Activated B cell treated with CpG ODN at 0.5 μM for 24 hours (primary cell): ENCODE measurements around the gene CAPN15. TPM values are rescaled to one million over a fixed set of nuclear protein-coding genes. Genes with fewer than 3 reads are reported as not detected.

Experiments used
- ATAC-seq: fragments of 200-7000 bp; cut with Tn5 transposase; one replicate; pipeline ENCODE4 v1.10.0; 2021; ENCODE audit warnings: low read depth, mild to moderate bottlenecking, moderate library complexity
- CTCF ChIA-PET: fragments of 350-600 bp; sonication (Branson Sonifier 250); formaldehyde crosslinking; loops from one replicate; lab custom pipeline; 2021; ENCODE audit warnings: antibody characterized with exemption; lab: Charles Lee
- POLR2A ChIA-PET: fragments of 350-600 bp; sonication (Branson Sonifier 250); formaldehyde crosslinking; loops from one replicate; lab custom pipeline; 2021; ENCODE audit warnings: antibody characterized with exemption; lab: Charles Lee
- DNase-seq: peaks from one replicate; pipeline ENCODE4 v3.0.0; 2022
- H3K27ac Mint-ChIP-seq: one replicate; pipeline ENCODE4 v1.8.0; 2020; ENCODE audit warnings: mixed read lengths
- H3K27me3 Mint-ChIP-seq: one replicate; pipeline ENCODE4 v1.8.0; 2021; ENCODE audit warnings: mixed read lengths
- H3K36me3 Mint-ChIP-seq: one replicate; pipeline ENCODE4 v1.8.0; 2021; ENCODE audit warnings: low read depth, mixed read lengths
- H3K4me1 Mint-ChIP-seq: one replicate; pipeline ENCODE4 v1.8.0; 2021; ENCODE audit warnings: mixed read lengths
- H3K4me3 Mint-ChIP-seq: one replicate; pipeline ENCODE4 v1.8.0; 2020; ENCODE audit warnings: mild to moderate bottlenecking, mixed read lengths
- H3K9me3 Mint-ChIP-seq: one replicate; pipeline ENCODE4 v1.8.0; 2020; ENCODE audit warnings: mixed read lengths
- CTCF ChIP-seq: fragments of 200-600 bp; IDR thresholded peaks from one replicate; pipeline ENCODE4 v1.8.0; 2022; ENCODE audit warnings: antibody characterized with exemption, mild to moderate bottlenecking
- intact Hi-C: fragments of 100-400 bp; cut with micrococcal nuclease; formaldehyde crosslinking; loops from one replicate; pipeline ENCODE4 v1.15.1; 2024
- total RNA-seq: library from RNA; stranded (reverse); gene quantifications from 2 replicates; pipeline ENCODE4 v1.2.3, GENCODE V29; 2022

The CAPN15 gene
- total RNA-seq, 1 donor from 2014 or later, result 95.1 TPM

- intact Hi-C loops, result loop anchor here (5.0 kb wide), 1 partner anchor 183 kb away; the partner anchor contains the start of gene DECR2
- Mint-ChIP-seq H3K27ac (no peak overlapping the region), H3K27me3 (no peaks in the 10 kb centered on the region), H3K4me1 (peaks cover 14% of the 10 kb centered on the region), H3K36me3 (peaks cover 7% of the 10 kb centered on the region), H3K4me3 (no peak overlapping the region), H3K9me3 (no peaks in the 10 kb centered on the region)
- no peak for TF ChIP-seq CTCF
- no peak for ATAC-seq
- POLR2A ChIA-PET, result no interaction called here
- CTCF ChIA-PET, result no interaction called here
- no peak for DNase-seq
Observed at GRCh38 chr16:585351-585750, 57.8 kb downstream of the CAPN15 start.

GRCh38 chr16:586047-586644 is 58.6 kb downstream of the CAPN15 start:
- no peak overlapping the region for H3K4me3 Mint-ChIP-seq
- no peak for DNase-seq
- H3K27me3 Mint-ChIP-seq, result no peaks in the 10 kb centered on the region
- intact Hi-C loops, result loop anchor here (5.0 kb wide), 1 partner anchor 184 kb away; the partner anchor contains the start of gene DECR2
- peaks cover 21% of the 10 kb centered on the region for H3K4me1 Mint-ChIP-seq
- no peak overlapping the region for H3K27ac Mint-ChIP-seq
- no peak for ATAC-seq
- H3K36me3 Mint-ChIP-seq, result peaks cover 7% of the 10 kb centered on the region
- CTCF ChIA-PET, result no interaction called here
- no peak for TF ChIP-seq CTCF
- POLR2A ChIA-PET, result no interaction called here
- no peaks in the 10 kb centered on the region for H3K9me3 Mint-ChIP-seq

GRCh38 chr16:586645-587590 is 59.4 kb downstream of the CAPN15 start:
- no peak for ATAC-seq
- no peak for TF ChIP-seq CTCF
- no peaks in the 10 kb centered on the region for H3K9me3 Mint-ChIP-seq
- peaks cover 25% of the 10 kb centered on the region for H3K4me1 Mint-ChIP-seq
- peaks cover 7% of the 10 kb centered on the region for H3K36me3 Mint-ChIP-seq
- peak overlapping the region; percentile 69 for H3K4me3 Mint-ChIP-seq
- POLR2A ChIA-PET, result interaction anchor here (1.0 to 2.3 kb wide), 2 partner anchors 50 to 81 kb away, joined by 3 to 14 read pairs; partner anchors contain the start of genes METTL26 and RHOT2
- H3K27me3 Mint-ChIP-seq, result no peaks in the 10 kb centered on the region
- intact Hi-C loops, result loop anchor here (5.0 kb wide), 1 partner anchor 185 kb away; the partner anchor contains the start of gene DECR2
- H3K27ac Mint-ChIP-seq, result peak overlapping the region; percentile 46
- peak; percentile 14 for DNase-seq
- CTCF ChIA-PET, result no interaction called here

GRCh38 chr16:588639-588888 is 61.1 kb downstream of the CAPN15 start:
- ATAC-seq (peak; percentile 21), DNase-seq (peak; percentile 70)
- intact Hi-C loops, result loop anchor here (2.0 to 5.0 kb wide), 3 partner anchors 72 to 186 kb away; partner anchors contain the start of genes CIAO3 and DECR2
- H3K4me3 Mint-ChIP-seq, result peak overlapping the region; percentile 95
- H3K4me1 Mint-ChIP-seq, result peaks cover 39% of the 10 kb centered on the region
- ChIA-PET POLR2A (interaction anchor here (0.6 to 2.3 kb wide), 8 partner anchors 9 to 422 kb away, joined by 3 to 14 read pairs (median 5); partner anchors contain the start of genes METTL26, NHLRC4, PIGQ and WDR90), CTCF (interaction anchor here (1.3 kb wide), 1 partner anchor 9 kb away, joined by 4 read pairs; no protein-coding TSS in a partner anchor)
- no peak for TF ChIP-seq CTCF
- H3K9me3 Mint-ChIP-seq, result no peaks in the 10 kb centered on the region
- H3K27me3 Mint-ChIP-seq, result no peaks in the 10 kb centered on the region
- peaks cover 7% of the 10 kb centered on the region for H3K36me3 Mint-ChIP-seq
- H3K27ac Mint-ChIP-seq, result peak overlapping the region; percentile 97
